Hepatocyte (in vitro differentiated cells): ENCODE results near the gene MED12. TPM values are rescaled to one million over a fixed set of nuclear protein-coding genes. Genes with fewer than 3 reads are reported as not detected.

Experiments
- DNase-seq: peaks from one replicate; pipeline ENCODE4 v3.0.0-alpha.2; 2016; ENCODE audit warnings: low spot score
- H2AFZ ChIP-seq: fragments of 200-600 bp; sonication (generic); 2 replicates; pipeline ENCODE4 v1.6.0; 2016; ENCODE audit warnings: antibody characterized with exemption, mild to moderate bottlenecking
- H3K27ac ChIP-seq: fragments of 200-600 bp; sonication (generic); 2 replicates; pipeline ENCODE4 v1.5.1; 2016; ENCODE audit warnings: mild to moderate bottlenecking
- H3K27me3 ChIP-seq: fragments of 200-600 bp; sonication (generic); 2 replicates; pipeline ENCODE4 v1.6.1; 2016
- H3K36me3 ChIP-seq: fragments of 200-600 bp; sonication (generic); replicated peaks from 2 replicates; pipeline ENCODE4 v1.5.1; 2016; ENCODE audit warnings: low read depth; ENCODE audit not compliant: insufficient read depth
- H3K4me1 ChIP-seq: fragments of 200-600 bp; sonication (generic); 2 replicates; pipeline ENCODE4 v1.5.1; 2016; ENCODE audit warnings: mild to moderate bottlenecking, moderate library complexity; ENCODE audit not compliant: insufficient read depth
- H3K4me2 ChIP-seq: fragments of 200-600 bp; sonication (generic); 2 replicates; pipeline ENCODE4 v1.6.0; 2016
- H3K4me3 ChIP-seq: fragments of 200-600 bp; sonication (generic); 2 replicates; pipeline ENCODE4 v1.5.1; 2016; ENCODE audit warnings: mild to moderate bottlenecking
- H3K79me2 ChIP-seq: fragments of 200-600 bp; sonication (generic); 2 replicates; pipeline ENCODE4 v1.6.0; 2017; ENCODE audit warnings: mild to moderate bottlenecking
- H3K9me2 ChIP-seq: fragments of 200-600 bp; sonication (generic); replicated peaks from 2 replicates; pipeline ENCODE4 v1.6.0; 2017; ENCODE audit warnings: mild to moderate bottlenecking; ENCODE audit not compliant: insufficient read depth
- H3K9me3 ChIP-seq: fragments of 200-600 bp; sonication (generic); 2 replicates; pipeline ENCODE4 v1.5.1; 2016; ENCODE audit warnings: low read depth, mild to moderate bottlenecking
- H4K20me1 ChIP-seq: fragments of 200-600 bp; sonication (generic); 2 replicates; pipeline ENCODE4 v1.6.0; 2016; ENCODE audit warnings: mild to moderate bottlenecking; ENCODE audit not compliant: insufficient read depth, poor library complexity, severe bottlenecking
- CTCF ChIP-seq: fragments of 200-600 bp; sonication (generic); IDR thresholded peaks from 2 replicates; pipeline ENCODE4 v1.5.1; 2016; ENCODE audit warnings: antibody characterized with exemption, mild to moderate bottlenecking; ENCODE audit not compliant: poor library complexity
- EZH2 ChIP-seq: fragments of 200-600 bp; sonication (generic); IDR thresholded peaks from 2 replicates; pipeline ENCODE4 v1.6.1; 2016; ENCODE audit warnings: antibody characterized with exemption, mild to moderate bottlenecking, borderline replicate concordance
- EZH2phosphoT487 ChIP-seq: fragments of 200-600 bp; sonication (generic); IDR thresholded peaks from one replicate; pipeline ENCODE4 v1.6.1; 2018; ENCODE audit warnings: antibody characterized with exemption, mild to moderate bottlenecking, low read depth, moderate library complexity; ENCODE audit not compliant: unreplicated experiment, severe bottlenecking
- WGBS: methylation state at CpG from one replicate; pipeline ENCODE4 v1.1.6; 2016; ENCODE audit warnings: low lambda C conversion rate; ENCODE audit errors: missing lambda C conversion rate; 5-methylcytosine and 5-hydroxymethylcytosine counted together
- polyA plus RNA-seq: library from polyadenylated mRNA; unstranded; fragments of >200 nt; fragmentation: Nextera tagmentation; extraction: Ambion mirVana; gene quantifications from 2 replicates; pipeline ENCODE4 v1.2.1, GENCODE V29; 2016
- total RNA-seq: library from RNA; depleted of rRNA; stranded (reverse); fragments of >200 nt; gene quantifications from 2 replicates; pipeline ENCODE4 v1.2.3, GENCODE V29; 2014

The MED12 gene
- total and polyA plus RNA-seq, 2 experiments from 2014 or later: 15.7 to 32.7 TPM

- H3K4me2 ChIP-seq: no peak overlapping the region
- no peaks in the 10 kb centered on the region for H3K9me3 ChIP-seq
- no peak overlapping the region for H3K27ac ChIP-seq
- no peaks in the 10 kb centered on the region for H3K4me1 ChIP-seq
- DNase-seq: no peak
- TF ChIP-seq EZH2: no peak
- 95% methylated on average over 7 of the region's 8 CpGs for WGBS
- H3K27me3 ChIP-seq: no peaks in the 10 kb centered on the region
- H2AFZ ChIP-seq: no peak overlapping the region
- no peaks in the 10 kb centered on the region for H3K36me3 ChIP-seq
- H4K20me1 ChIP-seq: no peaks in the 10 kb centered on the region
- H3K9me2 ChIP-seq: no peaks in the 10 kb centered on the region
- H3K4me3 ChIP-seq: no peak overlapping the region
- H3K79me2 ChIP-seq: no peaks in the 10 kb centered on the region
These were observed 29.9 kb downstream of the MED12 start for GRCh38 chrX:71148278-71148663.

- 74% methylated on average over 7 of the region's 7 CpGs for WGBS
- H2AFZ ChIP-seq: no peak overlapping the region
These were observed 33.0 kb downstream of the MED12 start for GRCh38 chrX:71151366-71151765.

GRCh38 chrX:71154196-71154595, 35.8 kb downstream of the MED12 start:
- no peaks in the 10 kb centered on the region for H3K36me3 ChIP-seq
- no peak for TF ChIP-seq EZH2
- no peak for TF ChIP-seq EZH2phosphoT487
- TF ChIP-seq CTCF: no peak
- H4K20me1 ChIP-seq: no peaks in the 10 kb centered on the region
- H3K4me3 ChIP-seq: no peak overlapping the region
- no peaks in the 10 kb centered on the region for H3K9me2 ChIP-seq
- H3K79me2 ChIP-seq: no peaks in the 10 kb centered on the region
- no peak for DNase-seq
- no peaks in the 10 kb centered on the region for H3K4me1 ChIP-seq
- H3K27me3 ChIP-seq: no peaks in the 10 kb centered on the region
- H2AFZ ChIP-seq: no peak overlapping the region
- no peak overlapping the region for H3K27ac ChIP-seq
- H3K4me2 ChIP-seq: no peak overlapping the region
- H3K9me3 ChIP-seq: no peaks in the 10 kb centered on the region
- 74% methylated on average over 7 of the region's 7 CpGs for WGBS

More at GRCh38 chrX:71151366-71151765, 33.0 kb downstream of the MED12 start:
- no peak overlapping the region for H3K27ac ChIP-seq
- DNase-seq: no peak
- no peak for TF ChIP-seq EZH2
- TF ChIP-seq EZH2phosphoT487: no peak
- TF ChIP-seq CTCF: no peak
- no peaks in the 10 kb centered on the region for H3K9me3 ChIP-seq
- no peaks in the 10 kb centered on the region for H3K27me3 ChIP-seq
- no peaks in the 10 kb centered on the region for H4K20me1 ChIP-seq
- no peak overlapping the region for H3K4me3 ChIP-seq
- no peaks in the 10 kb centered on the region for H3K79me2 ChIP-seq
- H3K36me3 ChIP-seq: no peaks in the 10 kb centered on the region
- no peak overlapping the region for H3K4me2 ChIP-seq
- no peaks in the 10 kb centered on the region for H3K9me2 ChIP-seq
- no peaks in the 10 kb centered on the region for H3K4me1 ChIP-seq

GRCh38 chrX:71154641-71155040, 36.2 kb downstream of the MED12 start:
- 60% methylated on average over 3 of the region's 3 CpGs for WGBS
- no peak for DNase-seq
- no peak overlapping the region for H2AFZ ChIP-seq
- no peaks in the 10 kb centered on the region for H3K36me3 ChIP-seq
- H3K27me3 ChIP-seq: no peaks in the 10 kb centered on the region
- no peaks in the 10 kb centered on the region for H4K20me1 ChIP-seq
- H3K4me3 ChIP-seq: no peak overlapping the region
- no peak overlapping the region for H3K4me2 ChIP-seq
- no peak overlapping the region for H3K27ac ChIP-seq
- no peaks in the 10 kb centered on the region for H3K4me1 ChIP-seq
- TF ChIP-seq CTCF (no peak), EZH2phosphoT487 (no peak), EZH2 (no peak)
- H3K9me3 ChIP-seq: no peaks in the 10 kb centered on the region
- no peaks in the 10 kb centered on the region for H3K79me2 ChIP-seq
- H3K9me2 ChIP-seq: no peaks in the 10 kb centered on the region
